HG03064 (cell line): Measurements from ENCODE around the gene SEPTIN14.
"Not testable (repeated sequence)": the region's sequence is repeated elsewhere in the genome, so short reads cannot be mapped to it uniquely, and the experiment has no call there.

Experiments used
- ATAC-seq: cut with Tn5 transposase; IDR thresholded peaks from one replicate; pipeline ENCODE4 v1.9.1; 2021; ENCODE audit warnings: low read depth; ENCODE audit not compliant: unreplicated experiment

Gene SEPTIN14

GRCh38 chr7:55862652-55863051 lies at the start of gene SEPTIN14:
Gene SEPTIN14 (minus strand): TSS chr7:55862752. CDS start chr7:55861996, 756 bp downstream.
- not testable (repeated sequence) for ATAC-seq

DNA sequence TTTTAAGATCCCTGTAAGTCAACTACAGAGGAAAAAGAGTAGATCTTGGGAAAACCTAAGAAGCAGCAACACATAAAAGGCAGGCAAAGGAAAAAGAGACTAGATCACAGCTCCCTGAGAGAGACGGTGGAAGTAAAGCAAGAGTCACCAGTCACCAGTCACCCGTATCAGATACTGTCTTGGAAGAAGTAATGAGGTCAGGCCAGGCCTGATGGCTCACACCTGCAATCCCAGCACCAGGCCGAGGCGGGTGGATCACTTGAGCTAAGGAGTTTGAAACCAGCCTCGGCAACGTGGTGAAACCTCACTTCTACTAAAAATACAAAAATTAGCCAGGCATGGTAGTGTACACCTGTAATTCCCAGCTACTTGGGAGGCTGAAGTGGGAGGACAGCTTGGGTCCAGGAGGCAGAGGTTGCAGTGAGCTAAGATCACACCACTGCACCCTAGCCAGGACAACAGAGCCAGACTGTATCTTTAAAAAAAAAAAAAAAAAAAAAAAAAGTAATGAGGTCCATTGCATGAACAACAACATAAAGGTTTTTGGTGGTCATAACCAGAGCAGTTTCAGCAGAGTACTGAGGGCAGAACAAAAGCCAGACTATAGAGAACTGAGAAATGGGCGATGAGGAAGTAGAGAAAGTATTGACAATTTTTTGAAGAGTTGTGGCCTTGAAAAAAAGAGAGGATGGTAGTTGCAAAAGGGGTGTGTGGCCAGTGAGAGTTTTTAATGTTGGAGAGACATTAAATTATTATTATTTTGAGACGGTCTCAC lies 41.6 kb upstream of the SEPTIN14 start:
- ATAC-seq, result peak; percentile 90

- not testable (repeated sequence) for ATAC-seq
Observed at GRCh38 chr7:55901059-55901458, 38.5 kb upstream of the SEPTIN14 start.

GRCh38 chr7:55898287-55898686 lies 35.7 kb upstream of the SEPTIN14 start:
- ATAC-seq, result no peak

- no peak for ATAC-seq
Observed at GRCh38 chr7:55895021-55895420, 32.5 kb upstream of the SEPTIN14 start.

DNA sequence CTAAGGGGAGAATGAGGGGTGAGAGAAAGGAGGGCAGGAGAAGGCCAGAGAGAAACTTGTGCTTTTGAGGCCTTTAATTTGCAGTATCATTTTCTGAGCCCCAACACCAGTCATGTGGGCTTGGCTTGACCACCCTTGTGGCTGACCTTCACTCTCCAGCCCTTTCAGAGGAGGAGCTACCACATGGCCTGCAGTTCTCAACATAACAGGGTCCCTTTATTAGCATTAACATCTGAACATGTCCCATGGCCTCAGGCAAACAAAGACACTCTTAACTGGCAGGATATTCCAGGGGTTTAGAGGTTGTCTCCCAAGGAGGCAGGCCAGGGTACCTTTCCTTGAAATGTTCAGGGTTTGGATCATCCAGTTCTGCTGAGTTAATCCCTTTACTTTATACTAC lies 31.4 kb upstream of the SEPTIN14 start:
- ATAC-seq, result no peak

GRCh38 chr7:55888378-55888777 lies 25.8 kb upstream of the SEPTIN14 start:
- ATAC-seq, result not testable (repeated sequence)

GRCh38 chr7:55887821-55888247 lies 25.3 kb upstream of the SEPTIN14 start:
- ATAC-seq, result no peak

DNA sequence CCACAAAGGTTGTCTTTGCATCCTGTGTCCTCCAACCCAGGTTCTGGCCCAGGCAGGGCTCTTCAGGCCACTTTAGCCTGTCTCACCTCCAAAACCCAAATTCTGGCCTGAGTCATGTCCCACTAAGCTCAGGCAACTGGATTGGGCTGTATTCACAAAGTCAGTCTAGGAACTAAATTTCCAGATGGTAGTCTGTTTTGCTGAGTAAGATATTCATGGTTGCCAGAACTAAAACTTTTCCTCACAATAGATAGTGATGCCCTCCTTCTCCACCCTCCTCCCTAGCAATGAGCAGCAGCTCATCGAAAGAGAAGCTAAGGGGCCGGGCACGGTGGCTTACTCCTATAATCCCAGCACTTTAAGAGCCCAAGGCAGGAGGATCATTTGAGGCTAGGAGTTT lies 21.8 kb upstream of the SEPTIN14 start:
- no peak for ATAC-seq

DNA sequence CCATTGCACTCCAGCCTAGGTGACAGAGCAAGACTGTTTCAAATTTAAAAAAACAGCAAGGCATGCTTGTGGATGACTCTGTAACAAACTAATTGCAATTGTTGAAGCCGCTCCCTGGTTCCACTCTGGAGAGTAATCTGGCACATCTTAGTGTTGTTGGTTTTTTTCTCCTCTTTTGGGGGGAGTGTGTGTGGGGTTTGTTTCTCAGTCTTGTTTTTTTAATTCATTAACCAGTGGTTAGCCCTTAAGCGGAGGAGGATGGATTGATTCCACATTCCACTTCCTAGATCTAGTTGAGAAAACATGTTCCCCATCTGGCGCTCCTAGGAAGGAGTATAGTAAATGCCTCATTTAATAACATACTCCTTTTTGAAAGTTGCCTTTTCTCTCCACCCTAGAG lies 16.1 kb upstream of the SEPTIN14 start:
- ATAC-seq, result no peak

GRCh38 chr7:55877308-55877707 lies 14.8 kb upstream of the SEPTIN14 start:
- no peak for ATAC-seq

- no peak for ATAC-seq
Observed at GRCh38 chr7:55873765-55874164, 11.2 kb upstream of the SEPTIN14 start.

DNA sequence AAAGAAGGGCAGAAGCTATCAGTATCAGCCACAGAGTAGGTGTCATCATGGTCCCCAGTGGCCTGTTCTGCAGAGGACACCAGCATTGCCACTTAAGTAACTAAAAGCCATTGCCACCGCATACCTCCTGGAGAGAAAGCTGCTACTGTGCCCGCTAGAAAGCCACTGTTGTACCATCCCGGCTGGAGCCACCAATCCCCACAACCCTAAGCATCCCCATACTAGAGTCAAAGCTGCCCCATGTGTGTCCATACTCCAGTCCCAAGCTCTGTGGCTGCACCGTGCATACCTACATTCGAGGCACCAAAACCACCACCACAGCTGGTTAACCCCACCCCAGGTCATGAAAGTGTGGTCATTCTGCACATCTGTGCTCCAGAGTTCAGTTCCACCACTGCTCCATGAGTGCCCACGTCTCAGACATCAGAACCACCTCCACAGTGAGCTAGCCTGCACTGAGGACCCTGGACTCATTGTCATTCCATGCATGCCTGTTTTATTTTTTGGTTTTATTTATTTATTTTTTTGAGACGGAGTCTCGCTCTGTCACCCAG lies 9.5 kb upstream of the SEPTIN14 start:
- no peak for ATAC-seq

DNA sequence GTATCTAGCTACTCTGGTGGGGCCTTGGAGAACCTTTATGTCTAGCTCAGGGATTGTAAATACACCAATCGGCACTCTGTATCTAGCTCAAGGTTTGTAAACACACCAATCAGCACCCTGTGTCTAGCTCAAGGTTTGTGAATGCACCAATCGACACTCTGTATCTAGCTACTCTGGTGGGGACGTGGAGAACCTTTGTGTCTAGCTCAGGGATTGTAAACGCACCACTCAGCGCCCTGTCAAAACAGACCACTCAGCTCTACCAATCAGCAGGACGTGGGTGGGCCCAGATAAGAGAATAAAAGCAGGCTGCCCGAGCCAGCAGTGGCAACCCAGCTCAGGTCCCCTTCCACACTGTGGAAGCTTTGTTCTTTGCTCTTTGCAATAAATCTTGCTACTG lies 6.4 kb upstream of the SEPTIN14 start:
- ATAC-seq, result not testable (repeated sequence)

GRCh38 chr7:55845164-55845563 lies 17.4 kb downstream of the SEPTIN14 start:
- not testable (repeated sequence) for ATAC-seq

- ATAC-seq, result no peak
Observed at GRCh38 chr7:55838595-55838994, 24.0 kb downstream of the SEPTIN14 start.

GRCh38 chr7:55827577-55827976 lies 35.0 kb downstream of the SEPTIN14 start:
- no peak for ATAC-seq

DNA sequence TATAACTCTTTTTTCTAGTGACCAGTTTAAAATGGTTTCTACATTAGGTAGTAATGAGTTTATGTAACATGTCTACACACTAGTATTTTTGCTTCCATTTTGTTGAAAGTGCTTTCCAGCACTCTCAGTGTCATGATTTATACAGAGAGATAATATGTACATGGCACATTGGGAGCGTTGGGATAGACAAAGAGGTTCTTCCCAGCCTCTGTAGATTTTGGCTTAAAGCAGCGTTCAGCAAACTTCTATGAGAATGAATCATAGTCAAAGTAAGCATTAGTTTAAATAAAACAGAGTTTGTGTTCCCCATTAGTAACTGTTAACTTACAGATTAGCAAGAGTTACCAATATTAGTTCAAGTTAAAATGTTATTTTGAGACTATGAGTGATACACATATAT lies 43.9 kb downstream of the SEPTIN14 start:
- no peak for ATAC-seq

DNA sequence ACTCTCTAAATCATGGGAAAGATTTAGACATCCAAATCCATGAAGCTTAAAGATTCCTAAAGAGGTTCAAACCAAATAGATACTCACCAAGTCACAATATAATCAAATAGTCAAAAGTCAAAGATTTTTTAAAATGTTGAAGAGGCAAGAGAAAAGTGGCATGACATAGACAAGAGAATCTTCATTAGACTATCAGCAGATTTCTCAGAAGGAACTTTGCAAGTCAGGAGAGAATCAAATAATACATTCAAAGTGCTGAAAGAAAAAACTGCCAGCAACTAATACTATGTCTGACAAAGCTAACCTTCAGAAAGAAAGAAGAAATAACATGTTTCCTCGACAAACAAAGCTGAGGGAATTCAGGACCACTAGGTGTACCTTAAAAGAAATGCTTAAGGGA lies 65.3 kb downstream of the SEPTIN14 start:
- ATAC-seq, result not testable (repeated sequence)

GRCh38 chr7:55794527-55794926 lies 68.0 kb downstream of the SEPTIN14 start:
- ATAC-seq, result no peak

DNA sequence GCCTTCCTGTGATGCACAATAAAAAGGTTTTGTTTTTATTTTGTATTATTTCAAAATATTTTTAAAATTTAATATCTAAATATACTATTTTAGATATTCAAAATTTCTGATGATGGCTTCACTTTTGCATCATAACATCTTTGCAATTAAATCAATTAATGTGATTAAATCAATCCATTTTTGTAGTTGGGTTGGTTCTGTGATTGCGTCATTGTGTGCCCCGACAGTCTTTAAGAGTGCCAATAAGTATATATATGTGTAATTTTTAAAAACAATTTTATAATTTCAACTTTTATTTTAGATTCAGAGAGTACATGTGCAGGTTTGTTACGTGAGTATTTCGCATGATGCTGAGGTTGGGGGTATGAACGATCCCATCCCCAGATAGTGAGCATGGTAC lies 70.5 kb downstream of the SEPTIN14 start:
- ATAC-seq, result no peak

DNA sequence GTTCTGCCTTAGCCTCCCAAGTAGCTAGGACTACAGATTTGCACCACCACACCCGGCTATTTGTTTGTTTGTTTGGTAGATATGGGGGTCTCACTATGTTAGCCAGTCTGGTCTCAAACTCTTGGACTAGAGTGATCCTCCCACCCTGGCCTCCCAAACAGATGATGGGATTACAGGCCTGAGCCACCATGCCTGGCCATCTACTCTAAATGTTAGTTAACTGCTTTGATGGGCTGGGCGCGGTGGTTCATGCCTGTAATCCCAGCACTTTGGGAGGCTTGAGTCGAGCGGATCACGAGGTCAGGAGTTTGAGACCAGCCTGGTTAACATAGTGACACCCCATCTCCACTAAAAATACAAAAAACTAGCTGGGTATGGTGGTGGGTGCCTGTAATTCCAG lies 74.8 kb downstream of the SEPTIN14 start:
- no peak for ATAC-seq
